Common myeloid progenitor, CD34-positive (primary cell): Measurements from ENCODE around the gene RTEL1.

Source experiments
- CTCF ChIA-PET: fragments of 350-600 bp; sonication (Branson Sonifier 250); formaldehyde crosslinking; loops from one replicate; lab custom pipeline; 2021; ENCODE audit warnings: antibody characterized with exemption; lab: Charles Lee
- POLR2A ChIA-PET: fragments of 350-600 bp; sonication (Branson Sonifier 250); formaldehyde crosslinking; loops from one replicate; lab custom pipeline; 2021; ENCODE audit warnings: antibody characterized with exemption; lab: Charles Lee
- DNase-seq, 3 donors: peaks; one replicate each; pipeline versions ENCODE4 v3.0.0 to v3.0.0-alpha.2; 2013
- H3K27ac ChIP-seq, 2 experiments: 1 replicate in 1 of 2; 2 replicates in 1 of 2; pipeline ENCODE4 v1.7.0; 2013; ENCODE audit warnings: inconsistent platforms in 2 of 2, low read length in 2 of 2, mild to moderate bottlenecking in 2 of 2, low read depth in 1 of 2, moderate library complexity in 1 of 2; ENCODE audit not compliant: severe bottlenecking in 2 of 2, insufficient read depth in 1 of 2, poor library complexity in 1 of 2
- H3K27me3 ChIP-seq, 5 experiments: replicated peaks in 2 of 5; 1 replicate in 3 of 5; 2 replicates in 2 of 5; pipeline versions ENCODE4 v1.6.1 to v1.7.0; 2013; ENCODE audit warnings: low read length in 4 of 5, mild to moderate bottlenecking in 2 of 5, moderate library complexity in 2 of 5, inconsistent platforms in 1 of 5; ENCODE audit not compliant: insufficient read depth in 5 of 5, control insufficient read depth in 4 of 5
- H3K36me3 ChIP-seq, 4 experiments: 1 replicate in 2 of 4; 2 replicates in 2 of 4; pipeline versions ENCODE4 v1.6.1 to v1.7.0; 2013; ENCODE audit warnings: low read length in 3 of 4, control low read depth in 1 of 4, mild to moderate bottlenecking in 1 of 4; ENCODE audit not compliant: control insufficient read depth in 4 of 4, insufficient read depth in 4 of 4
- H3K4me1 ChIP-seq, 4 experiments: 1 replicate in 3 of 4; 2 replicates in 1 of 4; pipeline versions ENCODE4 v1.6.1 to v1.7.1; 2013; ENCODE audit warnings: low read length in 3 of 4, mild to moderate bottlenecking in 3 of 4, control low read depth in 1 of 4, inconsistent platforms in 1 of 4, moderate library complexity in 1 of 4; ENCODE audit not compliant: control insufficient read depth in 4 of 4, insufficient read depth in 4 of 4; ENCODE audit errors: control extremely low read depth in 1 of 4
- H3K4me3 ChIP-seq, 7 experiments: 1 replicate in 4 of 7; 2 replicates in 3 of 7; pipeline versions ENCODE4 v1.5.1 to v1.7.0; 2013; ENCODE audit warnings: mild to moderate bottlenecking in 7 of 7, low read length in 6 of 7, moderate library complexity in 6 of 7, inconsistent platforms in 2 of 7, low read depth in 2 of 7, control low read depth in 1 of 7; ENCODE audit not compliant: insufficient read depth in 4 of 7, control insufficient read depth in 1 of 7; ENCODE audit errors: extremely low read depth in 1 of 7
- H3K9me3 ChIP-seq, 5 experiments: 1 replicate in 4 of 5; 2 replicates in 1 of 5; pipeline versions ENCODE4 v1.6.1 to v1.7.1; 2013; ENCODE audit warnings: low read length in 4 of 5, mild to moderate bottlenecking in 2 of 5, inconsistent platforms in 1 of 5, low read depth in 1 of 5, moderate library complexity in 1 of 5; ENCODE audit not compliant: control insufficient read depth in 4 of 5, insufficient read depth in 2 of 5; ENCODE audit errors: control extremely low read depth in 1 of 5
- WGBS: methylation state at CpG from one replicate; pipeline ENCODE4 v1.1.5; 2013; ENCODE audit not compliant: insufficient coverage; 5-methylcytosine and 5-hydroxymethylcytosine counted together

The RTEL1 gene

GRCh38 chr20:63660622-63661021 lies 2.5 kb downstream of the RTEL1 start:
- no peaks in the 10 kb centered on the region for H3K9me3 ChIP-seq
- H3K27ac ChIP-seq: no peak overlapping the region
- ChIA-PET POLR2A (no interaction called here), CTCF (interaction anchor here (2.0 kb wide), 1 partner anchor 28 kb away, joined by 4 read pairs; no protein-coding TSS in a partner anchor)
- WGBS: 96% methylated on average over 5 of the region's 8 CpGs
- no peak for DNase-seq
- H3K27me3 ChIP-seq: no peaks in the 10 kb centered on the region
- peaks cover 0 to 23% (median 21%) of the 10 kb centered on the region in 4 experiments for H3K4me1 ChIP-seq
- peaks cover 0 to 51% (median 22%) of the 10 kb centered on the region in 4 experiments for H3K36me3 ChIP-seq
- H3K4me3 ChIP-seq: no peak overlapping the region

DNA sequence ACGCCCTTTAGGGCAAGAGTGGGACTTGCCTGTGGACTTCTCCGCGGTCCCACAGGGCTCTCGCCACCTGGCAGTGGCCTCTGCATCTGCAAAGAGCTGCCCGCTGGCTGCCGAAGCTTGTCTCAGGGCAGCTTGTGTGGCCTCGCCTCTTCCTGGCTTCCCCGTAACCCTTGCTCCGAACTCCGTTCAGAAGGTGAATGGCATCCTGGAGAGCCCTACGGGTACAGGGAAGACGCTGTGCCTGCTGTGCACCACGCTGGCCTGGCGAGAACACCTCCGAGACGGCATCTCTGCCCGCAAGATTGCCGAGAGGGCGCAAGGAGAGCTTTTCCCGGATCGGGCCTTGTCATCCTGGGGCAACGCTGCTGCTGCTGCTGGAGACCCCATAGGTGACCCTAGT lies 3.0 kb downstream of the RTEL1 start:
- Histone ChIP-seq H3K4me1 (peaks cover 0 to 23% (median 21%) of the 10 kb centered on the region in 4 experiments), H3K36me3 (peaks cover 0 to 56% (median 25%) of the 10 kb centered on the region in 4 experiments), H3K9me3 (no peaks in the 10 kb centered on the region), H3K27ac (no peak overlapping the region), H3K27me3 (no peaks in the 10 kb centered on the region), H3K4me3 (no peak overlapping the region)
- POLR2A ChIA-PET: no interaction called here
- DNase-seq: no peak
- 94% methylated on average over 22 of the region's 22 CpGs for WGBS
- CTCF ChIA-PET: interaction anchor here (0.6 to 2.0 kb wide), 2 partner anchors 28 to 75 kb away, joined by 3 to 4 read pairs; no protein-coding TSS in a partner anchor

DNA sequence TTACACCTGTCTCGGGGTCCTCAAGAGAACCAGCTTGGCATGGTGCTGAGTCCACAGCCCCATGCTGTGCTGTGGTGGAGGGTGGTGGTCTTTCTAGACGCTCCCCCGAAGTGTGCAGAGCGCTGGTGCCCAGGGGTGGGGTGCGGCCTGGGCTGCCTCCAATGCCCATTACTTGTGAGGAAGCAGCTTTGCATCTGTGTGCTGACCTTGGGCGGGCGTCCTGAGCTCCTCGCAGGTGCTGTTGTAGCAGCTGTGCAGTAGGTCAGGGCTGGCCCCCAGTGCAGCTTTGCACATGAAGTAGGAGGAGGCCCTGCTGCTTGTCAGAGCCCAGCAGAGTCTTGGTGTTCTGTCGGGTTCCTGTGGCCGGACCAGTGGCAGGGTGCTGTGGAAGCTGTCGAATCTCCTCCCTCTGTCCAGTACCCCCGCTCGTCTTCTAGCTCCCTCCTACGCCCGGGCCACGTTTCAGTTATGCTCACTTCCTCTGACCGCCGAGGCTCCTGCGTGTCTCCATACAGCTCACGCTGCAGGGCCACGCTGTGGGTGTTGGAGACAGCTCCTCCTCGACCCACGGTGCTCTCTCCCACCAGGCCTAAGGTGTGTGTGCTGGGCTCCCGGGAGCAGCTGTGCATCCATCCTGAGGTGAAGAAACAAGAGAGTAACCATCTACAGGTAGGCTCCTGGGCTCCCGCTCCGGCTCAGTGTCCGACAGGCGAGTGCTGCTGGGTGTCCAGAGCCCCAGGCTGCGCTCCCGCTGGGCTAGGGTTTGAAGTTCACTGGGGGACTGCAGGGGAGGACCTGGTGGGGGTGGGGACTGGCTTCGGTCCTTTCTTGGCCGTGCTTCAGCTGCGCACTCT lies 4.1 kb downstream of the RTEL1 start:
- peaks cover 0 to 60% (median 29%) of the 10 kb centered on the region in 4 experiments for H3K36me3 ChIP-seq

DNA sequence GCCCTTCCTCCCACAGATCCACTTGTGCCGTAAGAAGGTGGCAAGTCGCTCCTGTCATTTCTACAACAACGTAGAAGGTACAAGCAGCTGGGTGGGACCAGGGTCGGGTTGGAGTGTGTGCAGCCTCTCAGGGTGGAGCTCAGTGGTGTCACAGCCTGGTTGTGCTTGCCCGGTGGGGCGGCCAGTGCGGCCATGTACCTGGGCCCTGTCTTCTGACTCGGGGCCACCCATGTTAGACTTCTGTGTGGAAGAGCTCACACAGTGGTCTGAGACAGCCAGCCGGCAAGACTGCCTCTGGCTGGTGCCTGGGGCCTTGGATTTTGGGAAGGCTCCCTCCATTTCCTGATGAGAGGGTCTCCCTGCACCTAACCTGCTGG lies 4.7 kb downstream of the RTEL1 start:
- 94% methylated on average over 9 of the region's 9 CpGs for WGBS
- H3K36me3 ChIP-seq: peaks cover 2 to 66% (median 34%) of the 10 kb centered on the region in 4 experiments
- DNase-seq: no peak
- H3K4me3 ChIP-seq: no peak overlapping the region
- H3K4me1 ChIP-seq: peaks cover 0 to 13% (median 12%) of the 10 kb centered on the region in 4 experiments
- H3K27me3 ChIP-seq: no peaks in the 10 kb centered on the region
- no peaks in the 10 kb centered on the region for H3K9me3 ChIP-seq
- ChIA-PET POLR2A (no interaction called here), CTCF (no interaction called here)
- no peak overlapping the region for H3K27ac ChIP-seq

More for the DNA sequence above, 4.1 kb downstream of the RTEL1 start:
- POLR2A ChIA-PET: no interaction called here
- H3K4me1 ChIP-seq: peaks cover 0 to 19% (median 18%) of the 10 kb centered on the region in 4 experiments
- H3K27me3 ChIP-seq: no peaks in the 10 kb centered on the region
- H3K27ac ChIP-seq: no peak overlapping the region
- CTCF ChIA-PET: interaction anchor here (0.6 to 2.0 kb wide), 2 partner anchors 27 to 74 kb away, joined by 3 to 4 read pairs; no protein-coding TSS in a partner anchor
- WGBS: 96% methylated on average over 24 of the region's 33 CpGs
- no peaks in the 10 kb centered on the region for H3K9me3 ChIP-seq
- no peak for DNase-seq
- no peak overlapping the region for H3K4me3 ChIP-seq

GRCh38 chr20:63663332-63664066 lies 5.4 kb downstream of the RTEL1 start:
- H3K27me3 ChIP-seq: no peaks in the 10 kb centered on the region
- WGBS: 97% methylated on average over 24 of the region's 26 CpGs
- DNase-seq: no peak
- no peak overlapping the region for H3K4me3 ChIP-seq
- peaks cover 0 to 11% (median 9%) of the 10 kb centered on the region in 4 experiments for H3K4me1 ChIP-seq
- ChIA-PET POLR2A (no interaction called here), CTCF (no interaction called here)
- no peak overlapping the region for H3K27ac ChIP-seq
- H3K36me3 ChIP-seq: peaks cover 2 to 72% (median 39%) of the 10 kb centered on the region in 4 experiments
- no peaks in the 10 kb centered on the region for H3K9me3 ChIP-seq

GRCh38 chr20:63664143-63664851 lies 6.2 kb downstream of the RTEL1 start:
- ChIA-PET POLR2A (no interaction called here), CTCF (no interaction called here)
- no peak overlapping the region for H3K4me3 ChIP-seq
- WGBS: over 99% methylated on average over 15 of the region's 22 CpGs
- no peaks in the 10 kb centered on the region for H3K27me3 ChIP-seq
- H3K27ac ChIP-seq: no peak overlapping the region
- no peak for DNase-seq
- no peaks in the 10 kb centered on the region for H3K9me3 ChIP-seq
- H3K4me1 ChIP-seq: peaks cover 0 to 4% (median 3%) of the 10 kb centered on the region in 4 experiments
- peaks cover 2 to 76% (median 40%) of the 10 kb centered on the region in 4 experiments for H3K36me3 ChIP-seq
